ENCODE results near the gene ST8SIA6. TPM values are rescaled to one million over a fixed set of nuclear protein-coding genes. Genes with fewer than 3 reads are reported as not detected.

Gene ST8SIA6
- total and polyA plus RNA-seq, 9 of the 15 experiments (the other 6 are each of a cell fraction or from before 2014, with no cell fraction given): 0.69 to 6.7 (median 5.0) TPM

DNA sequence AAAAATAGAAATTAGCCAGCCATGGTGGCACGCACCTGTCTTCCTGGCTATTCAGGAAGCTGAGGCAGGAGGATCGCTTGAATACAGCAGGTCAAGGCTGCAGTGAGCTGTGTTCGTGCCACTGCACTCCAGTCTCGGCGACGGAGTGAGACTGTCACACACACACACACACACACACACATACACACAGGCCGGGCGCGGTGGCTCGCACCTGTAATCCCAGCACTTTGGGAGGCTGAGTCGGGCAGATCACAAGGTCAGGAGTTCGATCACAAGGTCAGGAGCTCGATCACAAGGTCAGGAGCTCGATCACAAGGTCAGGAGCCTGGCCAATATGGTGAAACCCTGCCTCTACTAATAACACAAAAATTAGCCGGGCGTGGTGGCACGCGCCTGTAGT, 68.4 kb downstream of the ST8SIA6 start:
- ChIA-PET CTCF (ENCODE audit: low intra/inter-chr PET ratio) (interaction anchor here (0.7 kb wide), 1 partner anchor 258 kb away, joined by 3 read pairs; the partner anchor contains the start of gene STAM), POLR2A (interaction anchor here (0.7 to 1.0 kb wide), 2 partner anchors 49 to 953 kb away, joined by 3 to 4 read pairs; no protein-coding TSS in a partner anchor)
- in situ Hi-C loops (cut with MboI): no loop called here
- H3K27ac ChIP-seq (ENCODE audit: extremely low read depth, low read depth, low read length): peak overlapping the region; percentile 71
- H3K9me3 ChIP-seq (replicated peaks; ENCODE audit: control insufficient read depth, insufficient read depth, low read depth, low read length): no peaks in the 10 kb centered on the region
- H3K79me2 ChIP-seq (ENCODE audit: control insufficient read depth, insufficient read depth, low read length): peaks cover 19% of the 10 kb centered on the region
- ATAC-seq (no peak), FAIRE-seq (no peak), DNase-seq (ENCODE audit: extremely low read depth in 1 of 4, low spot score in 3 of 4) (no peak)
- no peak overlapping the region for H3K4me3 ChIP-seq
- H3K27me3 ChIP-seq (ENCODE audit: control insufficient read depth in 2 of 2, insufficient read depth in 2 of 2, low read length in 2 of 2): no peaks in the 10 kb centered on the region
- H3K9ac ChIP-seq (ENCODE audit: insufficient read depth in 1 of 2, low read depth in 2 of 2, low read length in 2 of 2): peak overlapping the region in 1 of 2 experiments; percentile 79; a peak in 2 of 4 replicates
- BruUV-seq (replicated peaks): no TSS peak
- WGBS (ENCODE audit: insufficient coverage, low coverage, missing lambda C conversion rate): 94% methylated on average over 18 of the region's 18 CpGs
- no peaks in the 10 kb centered on the region for H4K20me1 ChIP-seq (replicated peaks; ENCODE audit: control insufficient read depth, insufficient read depth, low read length)
- H3K9me1 ChIP-seq (ENCODE audit: control insufficient read depth, insufficient read depth, low read length): no peaks in the 10 kb centered on the region
- H2AFZ ChIP-seq (ENCODE audit: low read depth, low read length): peak overlapping the region; percentile 69; the same call in 1 of the 2 replicates
- peaks cover 0 to 3% of the 10 kb centered on the region in 2 experiments; a peak in 2 of 5 replicates for H3K4me1 ChIP-seq (replicated peaks in 1 of 2; ENCODE audit: control insufficient read depth in 2 of 2, insufficient read depth in 2 of 2, low read length in 2 of 2)
- intact Hi-C loops (cut with micrococcal nuclease): no loop called here
- peaks cover 2% of the 10 kb centered on the region; the same call in 1 of the 3 replicates for H3K36me3 ChIP-seq (ENCODE audit: control insufficient read depth, insufficient read depth, low read length)
- peak overlapping the region; percentile 54; the same call in 1 of the 2 replicates for H3K4me2 ChIP-seq (ENCODE audit: insufficient read depth, low read length)
- TF ChIP-seq HNRNPL (IDR thresholded peaks at IDR 0.05; ENCODE audit: low read depth, low read length) (no peak), NFXL1 (CRISPR knock-in tag; IDR thresholded peaks at IDR 0.05) (no peak), MAFG (tag; conservative IDR thresholded peaks at IDR 0.05) (no peak), POLR2AphosphoS2 (IDR thresholded peaks at IDR 0.05; ENCODE audit: low read length) (no peak), CCAR2 (IDR thresholded peaks at IDR 0.05; ENCODE audit: low read depth, low read length) (no peak), PHF21A (IDR thresholded peaks at IDR 0.05; ENCODE audit: borderline replicate concordance, low read depth) (no peak)
- TF ChIP-seq, protein P1, sequence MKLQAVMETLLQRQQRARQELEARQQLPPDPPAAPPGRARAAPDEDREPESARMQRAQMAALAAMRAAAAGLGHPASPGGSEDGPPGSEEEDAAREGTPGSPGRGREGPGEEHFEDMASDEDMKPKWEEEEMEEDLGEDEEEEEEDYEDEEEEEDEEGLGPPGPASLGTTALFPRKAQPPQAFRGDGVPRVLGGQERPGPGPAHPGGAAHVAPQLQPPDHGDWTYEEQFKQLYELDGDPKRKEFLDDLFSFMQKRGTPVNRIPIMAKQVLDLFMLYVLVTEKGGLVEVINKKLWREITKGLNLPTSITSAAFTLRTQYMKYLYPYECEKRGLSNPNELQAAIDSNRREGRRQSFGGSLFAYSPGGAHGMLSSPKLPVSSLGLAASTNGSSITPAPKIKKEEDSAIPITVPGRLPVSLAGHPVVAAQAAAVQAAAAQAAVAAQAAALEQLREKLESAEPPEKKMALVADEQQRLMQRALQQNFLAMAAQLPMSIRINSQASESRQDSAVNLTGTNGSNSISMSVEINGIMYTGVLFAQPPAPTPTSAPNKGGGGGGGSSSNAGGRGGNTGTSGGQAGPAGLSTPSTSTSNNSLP (IDR thresholded peaks at IDR 0.05; ENCODE audit: borderline replicate concordance, low read depth, low read length): no peak
- TF ChIP-seq, protein P2, sequence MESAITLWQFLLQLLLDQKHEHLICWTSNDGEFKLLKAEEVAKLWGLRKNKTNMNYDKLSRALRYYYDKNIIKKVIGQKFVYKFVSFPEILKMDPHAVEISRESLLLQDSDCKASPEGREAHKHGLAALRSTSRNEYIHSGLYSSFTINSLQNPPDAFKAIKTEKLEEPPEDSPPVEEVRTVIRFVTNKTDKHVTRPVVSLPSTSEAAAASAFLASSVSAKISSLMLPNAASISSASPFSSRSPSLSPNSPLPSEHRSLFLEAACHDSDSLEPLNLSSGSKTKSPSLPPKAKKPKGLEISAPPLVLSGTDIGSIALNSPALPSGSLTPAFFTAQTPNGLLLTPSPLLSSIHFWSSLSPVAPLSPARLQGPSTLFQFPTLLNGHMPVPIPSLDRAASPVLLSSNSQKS (CRISPR knock-in tag; IDR thresholded peaks at IDR 0.05): no peak

Measured in K562 (cell line).